ENCODE results near the gene SLC39A10. TPM values are rescaled to one million over a fixed set of nuclear protein-coding genes. Genes with fewer than 3 reads are reported as not detected.

Gene SLC39A10
- total RNA-seq, 1 donor from 2014 or later: 46.6 TPM

DNA sequence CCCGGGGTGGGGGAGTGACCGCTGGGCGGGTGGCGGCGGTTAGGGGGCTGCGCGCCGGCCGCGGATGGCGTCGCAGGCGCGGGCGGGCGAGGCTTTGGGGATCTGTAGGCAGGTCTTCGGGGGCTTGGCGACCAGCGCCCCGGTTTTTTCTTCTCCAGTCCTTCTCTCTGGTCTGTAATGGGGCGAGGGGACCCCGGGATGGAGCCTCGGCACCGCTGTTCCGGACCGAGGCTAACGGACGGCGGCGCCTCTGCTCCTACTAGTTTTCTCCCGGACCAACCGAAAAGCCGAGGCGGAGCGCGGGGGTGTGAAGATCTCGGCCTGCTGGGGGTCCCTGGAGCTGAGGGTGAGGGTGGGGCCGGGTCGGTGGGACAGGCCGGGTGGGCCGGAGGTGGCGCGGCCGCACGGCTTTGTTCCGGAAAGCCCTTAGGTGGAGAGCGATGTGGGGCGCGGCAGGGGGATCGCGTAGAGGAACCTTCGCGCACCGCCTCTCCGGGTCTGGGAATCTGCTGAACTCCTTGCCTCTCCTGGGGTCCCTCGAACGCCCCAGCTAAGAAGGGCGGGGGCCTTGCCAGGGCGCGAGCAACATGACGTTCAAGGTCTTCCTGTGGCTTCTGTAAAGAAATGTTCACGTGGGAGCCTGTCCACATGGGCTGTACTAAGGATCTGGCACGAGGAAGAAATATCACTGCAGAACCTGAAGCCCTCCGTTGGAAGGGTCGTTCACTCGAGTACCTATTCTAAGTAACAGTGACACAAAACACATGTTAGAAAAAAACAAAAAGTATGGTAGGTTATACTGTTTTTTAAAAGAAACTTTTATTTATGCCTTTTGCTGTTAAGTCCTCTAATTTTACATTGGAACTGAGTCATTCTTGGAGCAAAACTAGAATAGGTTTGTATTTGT is 861 bp downstream of the SLC39A10 start:
- H3K27me3 ChIP-seq (ENCODE audit: control insufficient read depth, insufficient read depth, low read length): no peaks in the 10 kb centered on the region
- peak overlapping the region; percentile 97 for H3K4me3 ChIP-seq (ENCODE audit: low read depth, low read length)
- no peaks in the 10 kb centered on the region for H3K36me3 ChIP-seq (ENCODE audit: control insufficient read depth, insufficient read depth, low read length)
- peak; percentile 29 for DNase-seq (ENCODE audit: low read depth)
- no peak for TF ChIP-seq CTCF (IDR thresholded peaks at IDR 0.05; ENCODE audit: insufficient read depth, low read length, poor library complexity, severe bottlenecking)

- peak; percentile 56 for DNase-seq (ENCODE audit: low read depth)
- H3K36me3 ChIP-seq (ENCODE audit: control insufficient read depth, insufficient read depth, low read length): no peaks in the 10 kb centered on the region
- H3K27me3 ChIP-seq (ENCODE audit: control insufficient read depth, insufficient read depth, low read length): no peaks in the 10 kb centered on the region
- peak overlapping the region; percentile 97 for H3K4me3 ChIP-seq (ENCODE audit: low read depth, low read length)
- TF ChIP-seq CTCF (IDR thresholded peaks at IDR 0.05; ENCODE audit: insufficient read depth, low read length, poor library complexity, severe bottlenecking): no peak
Measured at GRCh38 chr2:195658541-195658890, 1.5 kb downstream of the SLC39A10 start.

GRCh38 chr2:195659114-195659513 is 2.1 kb downstream of the SLC39A10 start:
- TF ChIP-seq CTCF (IDR thresholded peaks at IDR 0.05; ENCODE audit: insufficient read depth, low read length, poor library complexity, severe bottlenecking): no peak

GRCh38 chr2:195659982-195660890 is 3.2 kb downstream of the SLC39A10 start:
- Histone ChIP-seq H3K27me3 (ENCODE audit: control insufficient read depth, insufficient read depth, low read length) (no peaks in the 10 kb centered on the region), H3K4me3 (ENCODE audit: low read depth, low read length) (peak overlapping the region; percentile 97), H3K36me3 (ENCODE audit: control insufficient read depth, insufficient read depth, low read length) (no peaks in the 10 kb centered on the region)
- no peak for DNase-seq (ENCODE audit: low read depth)
- peak; percentile 66 for TF ChIP-seq CTCF (IDR thresholded peaks at IDR 0.05; ENCODE audit: insufficient read depth, low read length, poor library complexity, severe bottlenecking)

More at GRCh38 chr2:195659114-195659513, 2.1 kb downstream of the SLC39A10 start:
- no peaks in the 10 kb centered on the region for H3K36me3 ChIP-seq (ENCODE audit: control insufficient read depth, insufficient read depth, low read length)
- no peaks in the 10 kb centered on the region for H3K27me3 ChIP-seq (ENCODE audit: control insufficient read depth, insufficient read depth, low read length)
- peak overlapping the region; percentile 97 for H3K4me3 ChIP-seq (ENCODE audit: low read depth, low read length)
- no peak for DNase-seq (ENCODE audit: low read depth)

- DNase-seq (ENCODE audit: low read depth): no peak
- no peaks in the 10 kb centered on the region for H3K36me3 ChIP-seq (ENCODE audit: control insufficient read depth, insufficient read depth, low read length)
- no peak for TF ChIP-seq CTCF (IDR thresholded peaks at IDR 0.05; ENCODE audit: insufficient read depth, low read length, poor library complexity, severe bottlenecking)
- H3K27me3 ChIP-seq (ENCODE audit: control insufficient read depth, insufficient read depth, low read length): no peaks in the 10 kb centered on the region
- no peak overlapping the region for H3K4me3 ChIP-seq (ENCODE audit: low read depth, low read length)
Measured at GRCh38 chr2:195662138-195662537, 5.1 kb downstream of the SLC39A10 start.

Data from kidney epithelial cell (primary cell).